Lung (tissue), 12 donors: ENCODE results near the gene ETV6. TPM values are rescaled to one million over a fixed set of nuclear protein-coding genes. Genes with fewer than 3 reads are reported as not detected.
"Not testable (repeated sequence)": the region's sequence is repeated elsewhere in the genome, so short reads cannot be mapped to it uniquely, and the experiment has no call there.

Source experiments
- ATAC-seq: fragments of 200-7000 bp; cut with Tn5 transposase; one replicate; pipeline ENCODE4 v1.9.1; 2020; ENCODE audit warnings: moderate number of reproducible peaks; ENCODE audit not compliant: insufficient read depth, low FRiP score
- DNase-seq, 3 donors: peaks; one replicate each; pipeline ENCODE4 v3.0.0-alpha.2; 2013 to 2017
- H3K27ac ChIP-seq, 2 donors: one replicate each; pipeline ENCODE4 v1.5.1; 2013; ENCODE audit warnings: mild to moderate bottlenecking in 2 of 2, moderate library complexity in 2 of 2, control low read depth in 1 of 2, inconsistent platforms in 1 of 2, low read depth in 1 of 2, low read length in 1 of 2
- H3K27me3 ChIP-seq, 3 donors: one replicate each; pipeline ENCODE4 v1.5.1; 2013; ENCODE audit warnings: low read length in 2 of 3; ENCODE audit not compliant: control insufficient read depth in 3 of 3, insufficient read depth in 3 of 3
- H3K36me3 ChIP-seq, 4 donors: one replicate each; pipeline ENCODE4 v1.5.1; 2013; ENCODE audit warnings: low read length in 4 of 4, mild to moderate bottlenecking in 1 of 4, moderate library complexity in 1 of 4; ENCODE audit not compliant: control insufficient read depth in 4 of 4, insufficient read depth in 4 of 4
- H3K4me1 ChIP-seq, 5 donors: one replicate each; pipeline ENCODE4 v1.5.1; 2013; ENCODE audit warnings: low read length in 5 of 5, mild to moderate bottlenecking in 2 of 5, moderate library complexity in 1 of 5; ENCODE audit not compliant: control insufficient read depth in 5 of 5, insufficient read depth in 5 of 5
- H3K4me3 ChIP-seq: one replicate; pipeline ENCODE4 v1.5.1; 2013; ENCODE audit warnings: mild to moderate bottlenecking, control low read depth, moderate library complexity
- H3K9ac ChIP-seq, 2 donors: one replicate each; pipeline ENCODE4 v1.5.1; 2013; ENCODE audit warnings: low read length in 2 of 2, control low read depth in 1 of 2; ENCODE audit not compliant: insufficient read depth in 1 of 2
- H3K9me3 ChIP-seq, 4 donors: one replicate each; pipeline ENCODE4 v1.5.1; 2013; ENCODE audit warnings: low read length in 3 of 4, mild to moderate bottlenecking in 1 of 4, moderate library complexity in 1 of 4; ENCODE audit not compliant: control insufficient read depth in 4 of 4, insufficient read depth in 3 of 4
- WGBS, 2 donors: extraction: QIAGEN DNeasy Blood & Tissue Kit; methylation state at CpG; one replicate each; pipeline ENCODE4 v1.1.7; 2013; 5-methylcytosine and 5-hydroxymethylcytosine counted together
- polyA plus RNA-seq, 2 donors: library from polyadenylated mRNA; stranded (reverse); fragments of 200-250 nt; gene quantifications; one replicate each; pipeline ENCODE4 v1.2.1, GENCODE V29; 2013
- total RNA-seq, 2 donors: library from RNA; depleted of rRNA in 1 of 2; stranded (reverse); fragments of >200 nt in 1 of 2; gene quantifications; one replicate each; pipeline ENCODE4 v1.2.1, GENCODE V29; 2014 to 2021
- TF ChIP-seq, protein P1 (sequence below): IDR thresholded peaks from 2 replicates; pipeline ENCODE4 v1.5.1; 2012; ENCODE audit warnings: mild to moderate bottlenecking; ENCODE audit errors: control extremely low read depth, extremely low read depth
- donor health status: control.
- donor health status: control.
- donor health status: Bipolar disorder and iron deficiency.
- donor health status: healthy.
- donor health status: DM: yes; HTN: yes; CAD: no.

ETV6 gene
- total and polyA plus RNA-seq, 4 donors = 8.6 to 45.7 (median 13.6) TPM

DNA sequence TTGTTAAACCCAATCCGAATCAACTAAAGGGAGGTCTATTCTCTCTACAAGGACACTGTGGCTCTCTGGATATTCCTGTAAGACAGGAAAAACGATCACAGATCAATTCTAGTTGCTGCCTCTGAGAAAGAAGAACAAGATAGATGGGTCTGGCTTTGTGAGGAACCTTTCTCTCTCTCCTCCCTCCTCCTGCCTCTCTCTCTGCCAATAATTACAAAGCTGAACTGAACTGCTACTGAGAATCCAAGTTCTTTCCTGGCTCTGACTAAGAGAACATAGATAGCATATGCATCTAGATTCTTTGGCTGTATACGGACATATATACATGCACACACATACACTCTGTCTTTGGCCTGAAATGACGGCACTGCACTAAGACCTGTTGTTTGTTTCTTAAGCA lies 27.6 kb downstream of the ETV6 start:
- H3K27ac ChIP-seq = no peak overlapping the region
- no peak for ATAC-seq
- H3K4me1 ChIP-seq = peaks cover 18 to 69% (median 23%) of the 10 kb centered on the region in 5 donors
- TF ChIP-seq, protein P1, sequence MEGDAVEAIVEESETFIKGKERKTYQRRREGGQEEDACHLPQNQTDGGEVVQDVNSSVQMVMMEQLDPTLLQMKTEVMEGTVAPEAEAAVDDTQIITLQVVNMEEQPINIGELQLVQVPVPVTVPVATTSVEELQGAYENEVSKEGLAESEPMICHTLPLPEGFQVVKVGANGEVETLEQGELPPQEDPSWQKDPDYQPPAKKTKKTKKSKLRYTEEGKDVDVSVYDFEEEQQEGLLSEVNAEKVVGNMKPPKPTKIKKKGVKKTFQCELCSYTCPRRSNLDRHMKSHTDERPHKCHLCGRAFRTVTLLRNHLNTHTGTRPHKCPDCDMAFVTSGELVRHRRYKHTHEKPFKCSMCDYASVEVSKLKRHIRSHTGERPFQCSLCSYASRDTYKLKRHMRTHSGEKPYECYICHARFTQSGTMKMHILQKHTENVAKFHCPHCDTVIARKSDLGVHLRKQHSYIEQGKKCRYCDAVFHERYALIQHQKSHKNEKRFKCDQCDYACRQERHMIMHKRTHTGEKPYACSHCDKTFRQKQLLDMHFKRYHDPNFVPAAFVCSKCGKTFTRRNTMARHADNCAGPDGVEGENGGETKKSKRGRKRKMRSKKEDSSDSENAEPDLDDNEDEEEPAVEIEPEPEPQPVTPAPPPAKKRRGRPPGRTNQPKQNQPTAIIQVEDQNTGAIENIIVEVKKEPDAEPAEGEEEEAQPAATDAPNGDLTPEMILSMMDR = no peak
- H3K4me3 ChIP-seq = no peak overlapping the region
- 74 to 77% methylated on average over 4 of the region's 4 CpGs for WGBS, 2 donors
- no peak overlapping the region for H3K9ac ChIP-seq
- peak in 1 of 3 donors; percentile 29 for DNase-seq
- H3K36me3 ChIP-seq = peaks cover 0 to 10% (median 0%) of the 10 kb centered on the region in 4 donors
- no peaks in the 10 kb centered on the region for H3K27me3 ChIP-seq
- H3K9me3 ChIP-seq = no peaks in the 10 kb centered on the region

GRCh38 chr12:11677752-11678151 lies 28.3 kb downstream of the ETV6 start:
- H3K27ac ChIP-seq = no peak overlapping the region
- WGBS, 2 donors = 85 to 95% methylated on average over 7 of the region's 7 CpGs

DNA sequence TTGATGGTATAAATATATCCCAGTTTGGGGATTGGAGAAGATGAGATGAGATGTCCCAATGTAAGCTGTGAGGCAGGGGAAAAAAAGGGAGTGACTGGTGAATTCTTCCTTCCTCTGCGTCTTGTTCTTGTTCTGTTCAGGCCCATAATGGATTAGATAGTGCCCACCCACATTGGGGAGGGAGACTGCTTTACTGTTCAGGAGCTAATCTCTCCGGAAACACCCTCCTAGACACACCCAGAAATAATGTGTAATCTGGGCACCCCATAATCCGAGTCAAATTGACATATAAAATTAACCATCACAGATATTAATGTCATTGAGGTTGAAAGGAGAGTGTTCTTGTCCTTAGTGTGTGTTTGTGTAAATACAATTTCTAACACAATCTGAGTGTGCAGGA lies 29.3 kb downstream of the ETV6 start:
- no peak overlapping the region for H3K27ac ChIP-seq
- no peak for DNase-seq
- H3K9me3 ChIP-seq = no peaks in the 10 kb centered on the region
- no peaks in the 10 kb centered on the region for H3K27me3 ChIP-seq
- H3K4me3 ChIP-seq = no peak overlapping the region
- H3K36me3 ChIP-seq = peaks cover 0 to 10% (median 0%) of the 10 kb centered on the region in 4 donors
- TF ChIP-seq, protein P1 = no peak
- peaks cover 12 to 60% (median 16%) of the 10 kb centered on the region in 5 donors for H3K4me1 ChIP-seq
- no peak for ATAC-seq
- H3K9ac ChIP-seq = no peak overlapping the region
- WGBS, 2 donors = 78 to 80% methylated on average over 3 of the region's 3 CpGs

More at GRCh38 chr12:11677752-11678151, 28.3 kb downstream of the ETV6 start:
- Histone ChIP-seq H3K27me3 (no peaks in the 10 kb centered on the region), H3K9me3 (no peaks in the 10 kb centered on the region), H3K36me3 (peaks cover 0 to 10% (median 0%) of the 10 kb centered on the region in 4 donors), H3K4me3 (no peak overlapping the region), H3K4me1 (peaks cover 17 to 69% (median 19%) of the 10 kb centered on the region in 5 donors), H3K9ac (no peak overlapping the region)
- no peak for DNase-seq
- no peak for ATAC-seq
- TF ChIP-seq, protein P1 = no peak

GRCh38 chr12:11681207-11681606 lies 31.7 kb downstream of the ETV6 start:
- TF ChIP-seq, protein P1 = no peak
- H3K9me3 ChIP-seq = no peaks in the 10 kb centered on the region
- peaks cover 3 to 46% (median 18%) of the 10 kb centered on the region in 5 donors for H3K4me1 ChIP-seq
- DNase-seq (no peak), ATAC-seq (no peak)
- H3K27ac ChIP-seq = no peak overlapping the region
- no peak overlapping the region for H3K9ac ChIP-seq
- peaks cover 0 to 10% (median 0%) of the 10 kb centered on the region in 4 donors for H3K36me3 ChIP-seq
- H3K27me3 ChIP-seq = no peaks in the 10 kb centered on the region
- no peak overlapping the region for H3K4me3 ChIP-seq
- WGBS, 2 donors = 63% methylated on average over 2 of the region's 2 CpGs

DNA sequence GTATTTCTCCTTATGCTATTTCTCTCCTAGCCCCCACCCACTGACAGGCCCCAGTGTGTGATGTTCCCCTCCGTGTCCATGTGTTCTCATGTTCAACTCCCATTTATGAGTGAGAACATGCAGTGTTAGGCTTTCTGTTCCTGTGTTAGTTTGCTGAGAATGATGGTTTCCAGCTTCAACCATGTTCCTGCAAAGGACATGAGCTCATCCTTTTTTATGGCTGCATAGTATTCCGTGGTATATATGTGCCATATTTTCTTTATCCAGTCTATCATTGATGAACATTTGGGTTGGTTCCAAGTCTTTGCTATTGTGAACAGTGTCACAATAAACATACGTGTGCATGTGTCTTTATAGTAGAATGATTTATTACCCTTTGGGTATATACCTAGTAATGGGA lies 32.2 kb downstream of the ETV6 start:
- 90 to 91% methylated on average over 3 of the region's 3 CpGs for WGBS, 2 donors
- H3K27ac ChIP-seq, H3K27me3 ChIP-seq, ATAC-seq, H3K9ac ChIP-seq, H3K4me3 ChIP-seq, H3K9me3 ChIP-seq, DNase-seq: not testable (repeated sequence)
- Histone ChIP-seq H3K36me3 (peaks cover 0 to 10% (median 0%) of the 10 kb centered on the region in 4 donors), H3K4me1 (peaks cover 5 to 44% (median 19%) of the 10 kb centered on the region in 5 donors)
